Omental fat pad (tissue), 4 donors: ENCODE results near the gene KISS1R. TPM values are rescaled to one million over a fixed set of nuclear protein-coding genes. Genes with fewer than 3 reads are reported as not detected.

Experiments used
- ATAC-seq: fragments of 150-250 bp; one replicate; pipeline ENCODE4 v1.9.1; 2016; ENCODE audit warnings: mild to moderate bottlenecking, moderate library complexity; ENCODE audit not compliant: low FRiP score
- DNase-seq: peaks from one replicate; pipeline ENCODE4 v3.0.0-alpha.2; 2019; ENCODE audit warnings: low spot score
- CTCF ChIP-seq, 3 donors: fragments of 450-650 bp; IDR thresholded peaks; one replicate each; pipeline ENCODE4 v1.5.1; 2016 to 2017; ENCODE audit warnings: antibody characterized with exemption in 3 of 3, mild to moderate bottlenecking in 3 of 3, moderate library complexity in 2 of 3
- small RNA-seq: library from RNA; depleted of rRNA; stranded (forward); fragments of <200 nt; gene quantifications from one replicate; pipeline ENCODE3, GENCODE V24; 2016
- total RNA-seq, 4 donors: library from RNA; depleted of rRNA; stranded (reverse); fragments of >200 nt; gene quantifications; one replicate each; pipeline ENCODE4 v1.1.0, GENCODE V29; 2016

KISS1R gene
- total RNA-seq, 4 donors from 2014 or later = 0.24 TPM; not detected in 3

GRCh38 chr19:964116-964520, 47.0 kb downstream of the KISS1R start:
- no peak for DNase-seq
- no peak for TF ChIP-seq CTCF (IDR thresholded peaks at IDR 0.05)
- no peak for ATAC-seq

GRCh38 chr19:964761-965694, 47.9 kb downstream of the KISS1R start:
- DNase-seq (no peak), ATAC-seq (no peak)
- TF ChIP-seq CTCF (IDR thresholded peaks at IDR 0.05) = no peak

GRCh38 chr19:966485-967088, 49.5 kb downstream of the KISS1R start:
- DNase-seq (no peak), ATAC-seq (no peak)
- TF ChIP-seq CTCF (IDR thresholded peaks at IDR 0.05) = no peak

Small RNAs within 50 kb of the gene (small RNA-seq; reads per million reads assigned to genes)
- 0.39 reads per million for gene RNU6-9

Other genes with a start within 250 kb of the KISS1R start
- 100 to 1,000 TPM; 120 to 212 (median 152) TPM for gene FSTL3, start 240.9 kb upstream of the KISS1R start, total RNA-seq
- under 1 TPM in 1 of 4 donors, not detected in 3; 0.95 TPM for gene PRSS57, start 221.9 kb upstream of the KISS1R start, total RNA-seq
- gene PALM, start 208.4 kb upstream of the KISS1R start, total RNA-seq = 100 to 1,000 TPM in 1 of 4 donors, 10 to 100 TPM in 3; 44.6 to 119 (median 54.8) TPM
- 1 to 10 TPM in 3 of 4 donors, not detected in 1; 1.4 to 9.6 (median 3.2) TPM for gene MISP, start 166.2 kb upstream of the KISS1R start, total RNA-seq
- 100 to 1,000 TPM; 106 to 195 (median 137) TPM for gene PTBP1, start 119.9 kb upstream of the KISS1R start, total RNA-seq
- not detected for gene PLPPR3, start 95.4 kb upstream of the KISS1R start, total RNA-seq
- gene AZU1, start 89.5 kb upstream of the KISS1R start, total RNA-seq = 1 to 10 TPM in 1 of 4 donors, not detected in 3; 1.1 TPM
- gene PRTN3, start 76.3 kb upstream of the KISS1R start, total RNA-seq = not detected
- 1 to 10 TPM in 2 of 4 donors, under 1 TPM in 1, not detected in 1; 0.72 to 7.7 (median 1.0) TPM for gene ELANE, start 65.0 kb upstream of the KISS1R start, total RNA-seq
- gene CFD, start 57.7 kb upstream of the KISS1R start, total RNA-seq = 1,000 to 10,000 TPM; 1,367 to 3,469 (median 2,171) TPM
- 10 to 100 TPM; 20.1 to 34.0 (median 24.5) TPM for gene MED16, start 24.1 kb upstream of the KISS1R start, total RNA-seq
- gene RNU6-9, start 23.8 kb upstream of the KISS1R start, total RNA-seq = not detected
- 10 to 100 TPM; 27.1 to 55.2 (median 44.4) TPM for gene R3HDM4, start 4.1 kb upstream of the KISS1R start, total RNA-seq
- 10 to 100 TPM in 2 of 4 donors, 1 to 10 TPM in 2; 3.7 to 15.1 (median 7.7) TPM for gene ARID3A, start 8.7 kb downstream of the KISS1R start, total RNA-seq
- gene WDR18, start 67.0 kb downstream of the KISS1R start, total RNA-seq = 10 to 100 TPM; 22.8 to 69.4 (median 37.5) TPM
- gene GRIN3B, start 83.1 kb downstream of the KISS1R start, total RNA-seq = under 1 TPM in 1 of 4 donors, not detected in 3; 0.24 TPM
- gene TMEM259, start 103.8 kb downstream of the KISS1R start, total RNA-seq = 100 to 1,000 TPM; 112 to 164 (median 161) TPM
- gene RNU6-2, start 104.2 kb downstream of the KISS1R start, total RNA-seq = not detected
- gene CNN2, start 109.3 kb downstream of the KISS1R start, total RNA-seq = 10 to 100 TPM; 39.6 to 75.4 (median 60.8) TPM
- 10 to 100 TPM; 10.3 to 29.8 (median 15.9) TPM for gene ABCA7, start 122.8 kb downstream of the KISS1R start, total RNA-seq
- 10 to 100 TPM; 21.4 to 97.6 (median 36.3) TPM for gene ARHGAP45, start 149.8 kb downstream of the KISS1R start, total RNA-seq
- gene POLR2E, start 178.0 kb downstream of the KISS1R start, total RNA-seq = 100 to 1,000 TPM; 151 to 216 (median 188) TPM
- 1,000 to 10,000 TPM in 1 of 4 donors, 100 to 1,000 TPM in 3; 429 to 1,640 (median 892) TPM for gene GPX4, start 186.7 kb downstream of the KISS1R start, total RNA-seq